IMR-90 (cell line): ENCODE data around the gene MAML1. TPM values are rescaled to one million over a fixed set of nuclear protein-coding genes. Genes with fewer than 3 reads are reported as not detected.

ENCODE experiments used
- ATAC-seq: fragments of 200-7000 bp; cut with Tn5 transposase; 2 replicates; pipeline ENCODE4 v1.9.1; 2020; ENCODE audit warnings: low read depth, mild to moderate bottlenecking, moderate library complexity
- BruUV-seq: library from RNA; stranded (reverse); fragments of 400-500 nt; replicated peaks from 2 replicates; lab custom pipeline; 2021; lab: Mats Ljungman, UMichigan
- CTCF ChIA-PET: fragments of 300-600 bp; formaldehyde crosslinking; extraction: SDS; loops from one replicate; lab custom pipeline; 2021; ENCODE audit warnings: antibody characterized with exemption; lab: Yijun Ruan, JAX
- POLR2A ChIA-PET: fragments of 300-600 bp; sonication (Branson Sonifier 250); formaldehyde crosslinking; loops from one replicate; lab custom pipeline; 2022; ENCODE audit warnings: antibody characterized with exemption; ENCODE audit not compliant: unreplicated experiment; lab: Charles Lee
- DNase-seq: peaks from one replicate; pipeline ENCODE4 v3.0.0; 2013
- H2AFZ ChIP-seq: replicated peaks from 2 replicates; pipeline ENCODE3; 2013; ENCODE audit warnings: low read length, mild to moderate bottlenecking; ENCODE audit not compliant: poor library complexity
- H2AK5ac ChIP-seq: 2 replicates; pipeline ENCODE4 v1.6.1; 2013; ENCODE audit warnings: low read depth, low read length, inconsistent platforms
- H2AK9ac ChIP-seq: replicated peaks from 2 replicates; pipeline ENCODE3; 2013; ENCODE audit warnings: mild to moderate bottlenecking, low read depth, low read length, moderate library complexity; ENCODE audit not compliant: poor library complexity
- H2BK120ac ChIP-seq: 2 replicates; pipeline ENCODE4 v1.6.1; 2013; ENCODE audit warnings: low read depth, low read length, inconsistent platforms
- H2BK15ac ChIP-seq: 3 replicates; pipeline ENCODE4 v1.6.1; 2013; ENCODE audit warnings: low read depth, low read length, inconsistent platforms
- H2BK20ac ChIP-seq: 2 replicates; pipeline ENCODE4 v1.6.1; 2013; ENCODE audit warnings: low read depth, mild to moderate bottlenecking, inconsistent platforms, low read length, moderate library complexity
- H2BK5ac ChIP-seq: 2 replicates; pipeline ENCODE4 v1.6.1; 2013; ENCODE audit warnings: mild to moderate bottlenecking, low read depth, low read length, inconsistent platforms; ENCODE audit not compliant: poor library complexity, severe bottlenecking
- H3K14ac ChIP-seq: replicated peaks from 2 replicates; pipeline ENCODE4 v1.6.1; 2013; ENCODE audit warnings: low read depth, low read length, inconsistent platforms
- H3K18ac ChIP-seq: 2 replicates; pipeline ENCODE4 v1.6.1; 2013; ENCODE audit warnings: low read depth, low read length, control low read depth
- H3K23ac ChIP-seq: 2 replicates; pipeline ENCODE4 v1.6.1; 2013; ENCODE audit warnings: low read depth, low read length, inconsistent platforms
- H3K27ac ChIP-seq: 2 replicates; pipeline ENCODE4 v1.5.1; 2013; ENCODE audit warnings: mild to moderate bottlenecking, control low read depth, low read length; ENCODE audit not compliant: insufficient read depth
- H3K27me3 ChIP-seq: 2 replicates; pipeline ENCODE4 v1.6.1; 2013; ENCODE audit warnings: low read length; ENCODE audit not compliant: control insufficient read depth, insufficient read depth
- H3K36me3 ChIP-seq: 2 replicates; pipeline ENCODE4 v1.6.1; 2013; ENCODE audit warnings: low read length, mixed read lengths; ENCODE audit not compliant: control insufficient read depth, insufficient read depth
- H3K4ac ChIP-seq: 2 replicates; pipeline ENCODE4 v1.6.1; 2013; ENCODE audit warnings: low read depth, low read length, inconsistent platforms
- H3K4me1 ChIP-seq: 2 replicates; pipeline ENCODE4 v1.6.1; 2013; ENCODE audit warnings: low read length, mixed read lengths; ENCODE audit not compliant: control insufficient read depth, insufficient read depth
- H3K4me2 ChIP-seq: 2 replicates; pipeline ENCODE4 v1.6.1; 2013; ENCODE audit warnings: low read depth, mild to moderate bottlenecking, control low read depth, low read length, moderate library complexity
- H3K4me3 ChIP-seq: 2 replicates; pipeline ENCODE4 v1.5.1; 2013; ENCODE audit warnings: low read depth, mild to moderate bottlenecking, control low read depth, low read length, moderate library complexity; ENCODE audit not compliant: insufficient read depth
- H3K56ac ChIP-seq: 2 replicates; pipeline ENCODE4 v1.6.1; 2013; ENCODE audit warnings: low read length, inconsistent platforms; ENCODE audit not compliant: insufficient read depth; ENCODE audit errors: extremely low read depth
- H3K79me1 ChIP-seq, 2 experiments: 2 replicates each; pipeline ENCODE4 v1.6.1; 2013; ENCODE audit warnings: low read length in 2 of 2, inconsistent platforms in 1 of 2, low read depth in 1 of 2
- H3K9ac ChIP-seq: 2 replicates; pipeline ENCODE4 v1.6.1; 2013; ENCODE audit warnings: low read depth, low read length, control low read depth
- H3K9me1 ChIP-seq: 2 replicates; pipeline ENCODE4 v1.6.1; 2013; ENCODE audit warnings: low read length, inconsistent platforms; ENCODE audit not compliant: insufficient read depth
- H3K9me3 ChIP-seq: 2 replicates; pipeline ENCODE4 v1.6.1; 2013; ENCODE audit warnings: low read length; ENCODE audit not compliant: control insufficient read depth, insufficient read depth
- H4K20me1 ChIP-seq: 2 replicates; pipeline ENCODE4 v1.6.1; 2013; ENCODE audit warnings: low read length, inconsistent platforms; ENCODE audit not compliant: insufficient read depth
- H4K5ac ChIP-seq: 2 replicates; pipeline ENCODE4 v1.6.1; 2013; ENCODE audit warnings: mild to moderate bottlenecking, low read depth, low read length, control low read depth
- H4K8ac ChIP-seq, 2 experiments: 2 replicates each; pipeline ENCODE4 v1.6.1; 2013; ENCODE audit warnings: low read depth in 2 of 2, low read length in 2 of 2, control low read depth in 1 of 2, inconsistent platforms in 1 of 2
- H4K91ac ChIP-seq: 2 replicates; pipeline ENCODE4 v1.6.1; 2013; ENCODE audit warnings: low read depth, low read length, inconsistent platforms; ENCODE audit not compliant: insufficient read depth
- BHLHE40 ChIP-seq: fragments of 150-350 bp; IDR thresholded peaks from 2 replicates; pipeline ENCODE4 v1.6.1; 2016; ENCODE audit warnings: mild to moderate bottlenecking, low read depth, low read length
- CEBPB ChIP-seq: IDR thresholded peaks from 2 replicates; pipeline ENCODE4 v1.6.1; 2012; ENCODE audit warnings: low read depth, low read length, improper control_type of control experiment
- CHD1 ChIP-seq: IDR thresholded peaks from 2 replicates; pipeline ENCODE4 v1.6.1; 2012; ENCODE audit warnings: low read depth, low read length, improper control_type of control experiment
- CTCF ChIP-seq: conservative IDR thresholded peaks from 2 replicates; pipeline ENCODE4 v1.5.1; 2012; ENCODE audit warnings: mild to moderate bottlenecking, low read depth, low read length, improper control_type of control experiment
- FOS ChIP-seq: fragments of 150-350 bp; IDR thresholded peaks from 2 replicates; pipeline ENCODE4 v1.6.1; 2016; ENCODE audit warnings: low read depth, low read length
- MAFK ChIP-seq: IDR thresholded peaks from 2 replicates; pipeline ENCODE4 v1.6.1; 2012; ENCODE audit warnings: low read depth, low read length, improper control_type of control experiment
- POLR2A ChIP-seq: IDR thresholded peaks from 2 replicates; pipeline ENCODE4 v1.6.1; 2012; ENCODE audit warnings: mild to moderate bottlenecking, low read depth, low read length
- RAD21 ChIP-seq: IDR thresholded peaks from 2 replicates; pipeline ENCODE4 v1.6.1; 2012; ENCODE audit warnings: low read length, improper control_type of control experiment
- RCOR1 ChIP-seq: IDR thresholded peaks from 2 replicates; pipeline ENCODE4 v1.6.1; 2012; ENCODE audit warnings: mild to moderate bottlenecking, low read length, improper control_type of control experiment; ENCODE audit not compliant: insufficient replicate concordance
- RFX5 ChIP-seq: IDR thresholded peaks from 2 replicates; pipeline ENCODE4 v1.8.0; 2012; ENCODE audit warnings: low read depth, mild to moderate bottlenecking, low read length, moderate library complexity
- SMC3 ChIP-seq: fragments of 150-350 bp; IDR thresholded peaks from 2 replicates; pipeline ENCODE4 v1.6.1; 2016; ENCODE audit warnings: low read depth, mild to moderate bottlenecking, antibody characterized with exemption, low read length, moderate library complexity
- USF2 ChIP-seq: fragments of 150-350 bp; IDR thresholded peaks from 2 replicates; pipeline ENCODE4 v1.6.1; 2017; ENCODE audit warnings: mild to moderate bottlenecking, antibody characterized with exemption, low read length, low read depth
- WGBS, 2 experiments: methylation state at CpG; one replicate each; pipeline versions ENCODE4 v1.1.5 to v1.1.7; 2013; ENCODE audit warnings: missing lambda C conversion rate in 2 of 2; ENCODE audit not compliant: insufficient read length in 1 of 2; ENCODE audit errors: extremely low coverage in 2 of 2; 5-methylcytosine and 5-hydroxymethylcytosine counted together
- dilution Hi-C: fragments of 300-500 bp; cut with HindIII; formaldehyde crosslinking; loops from one replicate; pipeline ENCODE4 v1.14.3; 2018; ENCODE audit warnings: low sequenced_read_pairs; ENCODE audit not compliant: unreplicated experiment
- in situ Hi-C: fragments of 300-500 bp; cut with MboI; formaldehyde crosslinking; loops from 3 replicates; pipeline ENCODE4 v1.14.3; 2019; ENCODE audit warnings: low sequenced_read_pairs, inconsistent platforms, mixed read lengths
- intact Hi-C: fragments of 100-400 bp; cut with micrococcal nuclease; formaldehyde crosslinking; loops from 2 replicates; pipeline ENCODE4 v1.10.0; 2022
- polyA plus RNA-seq, 3 experiments: library from polyadenylated mRNA; depleted of rRNA; stranded (reverse); fragments of >200 nt; gene quantifications; 2 replicates each; pipeline ENCODE4 v1.2.3, GENCODE V29; 2012; ENCODE audit warnings: low replicate concordance in 1 of 3
- total RNA-seq: library from RNA; depleted of rRNA; stranded (reverse); fragments of >200 nt; gene quantifications from 2 replicates; pipeline ENCODE4 v1.2.3, GENCODE V29; 2012

MAML1 gene
- total and polyA plus RNA-seq, 2 of the 4 experiments (the other 2 are of a cell fraction): 4.7 to 10.2 TPM

- no peak overlapping the region for H2AK9ac ChIP-seq
- in situ Hi-C loops: no loop called here
- H3K14ac ChIP-seq: no peak overlapping the region
- H3K36me3 ChIP-seq: peaks cover 35% of the 10 kb centered on the region
- H2BK5ac ChIP-seq: no peak overlapping the region
- TF ChIP-seq RAD21 (no peak), RCOR1 (no peak), FOS (no peak), CHD1 (no peak), USF2 (no peak), SMC3 (no peak), CTCF (no peak), POLR2A (no peak), RFX5 (no peak), MAFK (no peak), CEBPB (no peak), BHLHE40 (no peak)
- no peaks in the 10 kb centered on the region for H3K4me1 ChIP-seq
- BruUV-seq: no TSS peak
- H3K4ac ChIP-seq: no peak overlapping the region
- peak; percentile 21; the same call in 1 of the 2 replicates for ATAC-seq
- no peak overlapping the region for H2BK120ac ChIP-seq
- no peak overlapping the region for H3K27ac ChIP-seq
- H2BK20ac ChIP-seq: no peak overlapping the region
- no peak overlapping the region for H4K5ac ChIP-seq
- no peak overlapping the region for H2BK15ac ChIP-seq
- no peaks in the 10 kb centered on the region for H3K9me3 ChIP-seq
- ChIA-PET POLR2A (no interaction called here), CTCF (no interaction called here)
- H3K9ac ChIP-seq: no peak overlapping the region
- H3K9me1 ChIP-seq: no peaks in the 10 kb centered on the region
- no peak overlapping the region for H3K4me3 ChIP-seq
- 0 out of 2 replicates have a peak, but pooled peaks cover 3% of the 10 kb centered on the region for H4K20me1 ChIP-seq
- H4K8ac ChIP-seq: no peak overlapping the region
- no peak overlapping the region for H2AK5ac ChIP-seq
- H3K56ac ChIP-seq: no peak overlapping the region
- H2AFZ ChIP-seq: no peak overlapping the region
- dilution Hi-C loops: no loop called here
- no peak for DNase-seq
- H3K18ac ChIP-seq: no peak overlapping the region
- no peak overlapping the region for H3K4me2 ChIP-seq
- no peak overlapping the region for H3K23ac ChIP-seq
- H3K79me1 ChIP-seq: peaks cover 6 to 8% of the 10 kb centered on the region in 2 experiments
- no peaks in the 10 kb centered on the region for H3K27me3 ChIP-seq
- intact Hi-C loops: no loop called here
- 83% methylated on average over 1 of the region's 7 CpGs; no CpG with 5 or more reads in 1 of the 2 experiments for WGBS, 2 experiments
- no peak overlapping the region for H4K91ac ChIP-seq
Measured at GRCh38 chr5:179780362-179780761, 47.7 kb downstream of the MAML1 start.
